ENCODE measurements around the gene SERPINE2. TPM values are rescaled to one million over a fixed set of nuclear protein-coding genes. Genes with fewer than 3 reads are reported as not detected.

The SERPINE2 gene
- polyA plus RNA-seq, 3 donors from 2014 or later, result 17.9 to 20.3 (median 18.7) TPM

DNA sequence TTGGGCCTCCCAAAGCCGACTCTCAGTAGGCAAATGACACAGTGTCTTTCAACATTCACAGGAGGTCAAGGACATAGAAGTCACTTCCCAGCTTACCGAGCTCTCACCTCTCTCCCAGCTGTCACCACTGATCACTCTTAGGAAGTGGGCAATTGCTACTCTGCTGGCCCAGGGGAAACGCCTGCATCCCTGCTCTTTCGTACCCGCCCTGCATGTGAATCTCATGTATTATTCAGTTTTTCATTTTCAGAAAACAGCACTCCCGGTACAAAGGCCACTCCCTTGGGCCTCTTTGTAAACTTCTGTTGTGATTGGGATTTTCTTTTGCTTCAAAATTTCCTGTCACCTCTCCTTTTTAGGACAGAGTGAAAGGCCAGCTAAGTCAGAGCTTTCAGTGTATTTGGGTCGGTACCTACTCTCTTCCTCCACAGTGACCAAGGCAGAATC is 66.4 kb downstream of the SERPINE2 start:
- Mint-ChIP-seq H3K27me3 (ENCODE audit: low read depth in 3 of 3) (no peaks in the 10 kb centered on the region), H3K4me3 (no peak overlapping the region), H3K27ac (no peak overlapping the region), H3K4me1 (peaks cover 0 to 10% of the 10 kb centered on the region in 2 donors), H3K36me3 (peaks cover 8 to 22% (median 18%) of the 10 kb centered on the region in 3 donors), H3K9me3 (no peaks in the 10 kb centered on the region)
- DNase-seq, result no peak

DNA sequence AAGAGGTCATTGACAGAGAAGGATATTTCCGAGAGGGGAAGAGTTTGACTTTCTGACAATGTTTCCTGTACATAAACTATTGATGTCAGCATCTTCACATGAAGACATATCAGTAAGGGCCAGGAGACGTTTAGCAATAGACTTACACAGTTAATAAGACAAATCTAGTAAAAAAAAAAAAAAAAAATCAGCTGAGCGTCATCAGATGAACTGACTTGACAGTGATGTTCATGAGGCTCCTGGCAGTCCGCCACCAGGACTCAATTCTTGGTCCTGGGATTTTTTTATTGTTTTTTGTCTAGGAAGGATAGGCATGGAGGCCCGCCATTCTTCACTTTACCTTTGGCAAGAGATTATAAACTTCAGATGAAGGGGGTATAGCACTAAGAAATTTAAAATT is 67.4 kb downstream of the SERPINE2 start:
- no peak for DNase-seq
- H3K4me1 Mint-ChIP-seq, result peaks cover 0 to 10% of the 10 kb centered on the region in 2 donors

DNA sequence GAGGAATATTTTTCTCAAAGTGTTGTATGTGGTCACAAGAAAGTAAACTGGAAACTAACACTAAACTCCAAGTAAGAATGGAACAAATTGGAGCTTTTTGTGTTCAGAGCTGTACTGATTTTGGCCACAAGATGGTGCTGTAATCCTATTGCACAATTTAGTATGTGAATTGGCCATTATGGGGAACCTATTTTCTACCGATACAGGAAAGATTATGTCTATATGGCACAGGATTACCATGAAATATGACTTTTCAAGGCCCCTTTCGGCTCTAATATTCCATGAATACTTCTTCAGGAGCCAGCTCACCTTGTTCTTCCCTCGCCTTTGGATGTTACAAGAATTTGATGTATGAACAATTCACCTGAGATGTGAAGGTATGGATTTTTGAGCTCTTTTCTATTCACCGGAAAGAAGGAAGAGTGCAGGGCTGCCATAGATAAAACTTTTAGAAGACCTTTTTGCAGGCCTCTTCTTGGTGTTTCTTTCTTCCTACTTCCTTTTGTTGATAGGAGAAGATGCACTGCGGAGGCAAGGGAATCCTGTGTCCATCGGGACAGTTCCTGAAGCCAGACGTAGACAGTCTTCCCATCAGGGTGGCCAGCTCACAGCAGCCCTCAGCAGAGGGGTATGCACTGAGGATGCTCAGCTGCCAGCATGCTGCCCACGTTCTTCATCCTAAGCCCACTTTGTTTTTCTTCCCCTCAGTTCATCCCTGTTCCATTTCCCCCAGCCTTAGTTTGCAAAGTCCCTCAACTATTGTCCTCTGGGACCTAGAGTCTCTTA is 68.5 kb downstream of the SERPINE2 start:
- peaks cover 8 to 27% (median 27%) of the 10 kb centered on the region in 3 donors for H3K36me3 Mint-ChIP-seq
- no peaks in the 10 kb centered on the region for H3K9me3 Mint-ChIP-seq
- no peaks in the 10 kb centered on the region for H3K27me3 Mint-ChIP-seq (ENCODE audit: low read depth in 3 of 3)
- peaks cover 0 to 10% of the 10 kb centered on the region in 2 donors for H3K4me1 Mint-ChIP-seq
- peak; percentile 39 to 52 (median 46) for DNase-seq
- no peak overlapping the region for H3K4me3 Mint-ChIP-seq
- H3K27ac Mint-ChIP-seq, result no peak overlapping the region

More for the DNA sequence above, 67.4 kb downstream of the SERPINE2 start:
- Mint-ChIP-seq H3K9me3 (no peaks in the 10 kb centered on the region), H3K27ac (no peak overlapping the region), H3K36me3 (peaks cover 8 to 23% (median 23%) of the 10 kb centered on the region in 3 donors), H3K27me3 (ENCODE audit: low read depth in 3 of 3) (no peaks in the 10 kb centered on the region), H3K4me3 (no peak overlapping the region)

DNA sequence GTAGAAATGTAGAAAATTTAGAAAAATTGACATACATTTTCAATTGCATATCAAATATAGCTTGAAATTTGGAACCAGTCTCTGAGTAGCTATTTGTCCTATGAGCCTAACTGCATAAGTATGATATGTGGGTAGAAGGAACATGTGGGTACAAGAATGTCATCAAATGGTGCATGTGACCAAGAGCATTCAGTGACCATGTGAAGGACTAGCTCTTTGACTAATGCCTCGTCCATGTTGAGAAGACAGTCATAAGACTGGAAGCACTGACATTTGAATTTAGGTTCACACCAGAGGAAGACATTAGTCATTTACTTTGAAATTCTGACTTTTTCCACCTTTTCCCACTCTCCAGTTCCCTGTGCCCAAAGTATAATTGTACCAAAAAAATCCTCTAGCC is 69.2 kb downstream of the SERPINE2 start:
- Mint-ChIP-seq H3K9me3 (no peaks in the 10 kb centered on the region), H3K4me1 (peaks cover 0 to 10% of the 10 kb centered on the region in 2 donors), H3K36me3 (peaks cover 8 to 27% (median 27%) of the 10 kb centered on the region in 3 donors), H3K27me3 (ENCODE audit: low read depth in 3 of 3) (no peaks in the 10 kb centered on the region), H3K4me3 (no peak overlapping the region), H3K27ac (no peak overlapping the region)
- no peak for DNase-seq

DNA sequence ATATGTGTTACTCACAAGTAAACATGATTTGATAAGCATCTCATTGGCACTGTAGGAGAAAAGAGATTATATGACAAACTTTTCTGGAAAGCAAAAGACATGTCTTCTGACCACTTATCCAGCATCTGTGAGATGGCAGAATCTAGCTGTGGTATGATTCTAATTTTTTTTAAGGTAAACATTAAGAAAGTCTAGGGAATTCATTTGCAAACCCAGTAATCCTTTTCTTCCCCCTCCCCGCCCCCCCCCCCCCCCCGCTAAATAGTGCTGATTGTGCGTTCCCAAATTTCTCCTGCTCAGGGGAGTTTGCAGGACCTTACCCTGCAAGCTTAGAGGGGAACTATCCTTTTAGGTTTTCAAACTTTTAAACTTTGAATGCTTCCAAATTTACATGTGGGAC is 69.8 kb downstream of the SERPINE2 start:
- DNase-seq, result no peak
- Mint-ChIP-seq H3K4me3 (no peak overlapping the region), H3K27me3 (ENCODE audit: low read depth in 3 of 3) (no peaks in the 10 kb centered on the region), H3K9me3 (no peaks in the 10 kb centered on the region), H3K4me1 (peaks cover 0 to 14% of the 10 kb centered on the region in 2 donors), H3K27ac (no peak overlapping the region), H3K36me3 (peaks cover 8 to 27% (median 26%) of the 10 kb centered on the region in 3 donors)

DNA sequence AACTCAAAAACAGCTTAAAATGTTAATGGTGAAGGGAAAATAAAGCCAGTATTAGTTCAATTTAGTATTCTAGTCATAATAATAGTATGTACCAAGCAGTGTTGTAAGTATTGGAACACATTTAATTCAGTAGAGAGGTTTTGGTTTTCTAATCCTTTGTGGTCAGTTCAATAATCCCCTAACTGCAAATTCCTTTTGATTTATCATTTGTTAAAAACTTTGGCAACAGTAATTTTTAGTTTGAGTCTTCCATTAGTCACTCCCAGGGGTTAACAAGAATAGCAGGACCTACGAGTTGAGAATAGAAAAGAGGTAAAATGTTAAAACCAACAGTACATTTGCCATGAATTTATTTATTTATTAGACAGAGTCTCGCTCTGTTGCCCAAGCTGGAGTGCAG is 71.1 kb downstream of the SERPINE2 start:
- Mint-ChIP-seq H3K27me3 (ENCODE audit: low read depth in 3 of 3) (no peaks in the 10 kb centered on the region), H3K4me1 (peaks cover 4 to 26% of the 10 kb centered on the region in 2 donors), H3K4me3 (no peak overlapping the region), H3K27ac (no peak overlapping the region), H3K9me3 (no peaks in the 10 kb centered on the region), H3K36me3 (peaks cover 8 to 32% (median 30%) of the 10 kb centered on the region in 3 donors)
- no peak for DNase-seq

DNA sequence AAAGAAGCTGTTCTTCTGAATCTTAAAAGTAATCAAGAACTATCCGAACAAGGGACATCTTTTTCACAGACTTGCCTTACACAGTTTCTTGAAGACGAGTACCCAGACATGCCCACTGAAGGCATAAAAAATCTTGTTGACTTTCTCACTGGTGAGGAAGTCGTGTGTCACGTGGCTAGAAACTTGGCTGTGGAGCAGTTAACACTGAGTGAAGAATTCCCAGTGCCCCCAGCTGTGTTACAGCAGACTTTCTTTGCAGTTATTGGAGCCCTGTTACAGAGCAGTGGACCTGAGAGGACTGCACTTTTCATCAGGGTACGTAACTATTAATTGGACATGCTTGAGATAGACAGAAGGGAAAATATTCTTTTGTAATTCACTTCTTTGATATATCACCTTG is 79.4 kb downstream of the SERPINE2 start:
- Mint-ChIP-seq H3K9me3 (no peaks in the 10 kb centered on the region), H3K36me3 (peaks cover 6 to 12% (median 11%) of the 10 kb centered on the region in 3 donors), H3K27ac (peak overlapping the region in 1 of 6 donors; percentile 20), H3K27me3 (ENCODE audit: low read depth in 3 of 3) (peaks cover 6 to 18% (median 10%) of the 10 kb centered on the region in 3 donors), H3K4me3 (peak overlapping the region in 4 of 5 donors; percentile 13 to 45 (median 28)), H3K4me1 (peaks cover 63 to 82% of the 10 kb centered on the region in 2 donors)
- DNase-seq, result no peak

DNA sequence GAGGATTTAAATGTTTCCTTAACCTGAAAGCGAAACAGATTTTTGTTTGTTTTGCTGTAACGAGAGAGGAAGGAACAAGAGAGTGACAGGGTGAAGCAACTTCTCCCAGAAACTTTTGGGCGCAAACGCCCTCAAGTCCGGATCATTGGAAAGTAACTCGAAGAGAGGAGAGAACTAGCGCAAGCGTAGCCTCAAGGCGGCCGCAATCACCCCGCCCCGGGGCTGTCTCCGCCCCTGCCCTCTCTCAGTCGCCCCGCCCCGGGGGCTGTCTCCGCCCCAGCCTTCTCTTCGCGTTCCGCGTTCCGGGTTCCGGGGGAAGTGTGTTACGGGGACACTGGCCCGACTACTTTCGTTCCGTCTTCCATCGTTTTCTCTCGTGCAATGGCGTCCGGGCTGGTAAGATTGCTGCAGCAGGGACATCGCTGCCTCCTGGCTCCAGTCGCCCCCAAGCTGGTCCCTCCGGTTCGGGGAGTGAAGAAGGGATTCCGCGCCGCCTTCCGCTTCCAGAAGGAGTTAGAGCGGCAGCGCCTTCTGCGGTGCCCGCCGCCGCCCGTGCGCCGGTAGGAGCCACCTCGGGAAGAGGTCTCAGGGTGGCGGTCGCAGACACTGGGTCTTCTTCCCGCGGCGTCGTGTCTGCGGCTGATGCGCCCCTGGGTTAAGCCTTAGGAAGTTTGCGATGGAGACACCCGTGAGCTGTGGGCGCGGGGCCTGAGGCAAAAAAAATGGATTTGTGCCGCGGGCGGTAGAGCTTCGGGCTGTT is 81.8 kb downstream of the SERPINE2 start, which contains the start of gene MRPL44:
TSS of gene MRPL44 (plus strand) at position 372 of the 760 bp plus-strand sequence. CDS start at position 382, 10 bp downstream.
- peak; percentile 95 to 96 (median 96) for DNase-seq
- Mint-ChIP-seq H3K36me3 (peaks cover 0 to 12% (median 6%) of the 10 kb centered on the region in 3 donors), H3K4me1 (peaks cover 58 to 64% of the 10 kb centered on the region in 2 donors), H3K4me3 (peak within 1 kb of the TSS; percentile 94 to 99 (median 94)), H3K9me3 (no peaks in the 10 kb centered on the region), H3K27me3 (ENCODE audit: low read depth in 3 of 3) (peaks cover 6 to 19% (median 10%) of the 10 kb centered on the region in 3 donors), H3K27ac (peak within 1 kb of the TSS; percentile 74 to 96 (median 92))

DNA sequence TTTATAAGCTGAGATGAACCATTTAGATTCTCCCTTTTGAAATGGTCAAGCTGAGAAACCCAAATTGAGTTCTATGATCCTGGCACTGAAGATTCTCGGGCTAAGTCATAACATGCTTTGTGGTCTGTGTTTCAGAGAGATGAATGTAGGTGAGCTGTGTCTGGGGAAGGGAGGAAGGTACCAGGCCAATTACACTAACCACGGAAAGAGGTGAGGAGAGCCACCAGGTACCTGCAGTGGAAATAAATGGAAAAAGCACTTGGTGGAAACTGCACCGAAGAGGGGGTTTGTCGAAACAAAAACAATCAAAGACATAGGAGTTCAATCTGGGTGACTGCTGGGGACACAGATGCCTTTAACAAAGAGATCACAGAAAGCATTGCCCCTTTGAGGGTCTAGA is 82.8 kb downstream of the SERPINE2 start:
- Mint-ChIP-seq H3K27ac (peak overlapping the region; percentile 45 to 96 (median 82)), H3K27me3 (ENCODE audit: low read depth in 3 of 3) (peaks cover 6 to 19% (median 10%) of the 10 kb centered on the region in 3 donors), H3K9me3 (no peaks in the 10 kb centered on the region), H3K36me3 (peaks cover 0 to 10% (median 6%) of the 10 kb centered on the region in 3 donors), H3K4me1 (peaks cover 48 to 54% of the 10 kb centered on the region in 2 donors), H3K4me3 (peak overlapping the region; percentile 27 to 97 (median 72))
- no peak for DNase-seq

DNA sequence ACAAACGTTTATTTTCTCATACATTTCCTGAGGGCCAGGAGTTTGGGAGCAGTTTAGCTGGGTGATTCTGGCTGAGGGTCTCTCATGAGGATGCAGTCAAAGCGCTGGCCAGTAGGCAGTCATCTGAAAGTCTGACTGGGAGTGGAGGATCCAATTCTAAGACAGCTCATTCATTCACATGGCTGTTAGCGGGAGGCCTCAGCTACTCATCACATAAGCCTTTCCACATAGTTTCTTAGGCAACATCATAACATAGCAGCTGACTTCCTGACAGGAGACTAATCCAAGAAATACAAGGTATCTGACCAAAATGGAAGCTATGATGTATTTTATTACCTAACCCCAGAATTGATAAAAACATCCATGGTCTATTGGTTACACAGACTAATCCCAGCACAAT is 84.7 kb downstream of the SERPINE2 start:
- no peaks in the 10 kb centered on the region for H3K36me3 Mint-ChIP-seq
- H3K4me3 Mint-ChIP-seq, result no peak overlapping the region
- DNase-seq, result no peak
- no peak overlapping the region for H3K27ac Mint-ChIP-seq
- H3K4me1 Mint-ChIP-seq, result peaks cover 29 to 35% of the 10 kb centered on the region in 2 donors
- peaks cover 6 to 19% (median 10%) of the 10 kb centered on the region in 3 donors for H3K27me3 Mint-ChIP-seq (ENCODE audit: low read depth in 3 of 3)
- H3K9me3 Mint-ChIP-seq, result no peaks in the 10 kb centered on the region

DNA sequence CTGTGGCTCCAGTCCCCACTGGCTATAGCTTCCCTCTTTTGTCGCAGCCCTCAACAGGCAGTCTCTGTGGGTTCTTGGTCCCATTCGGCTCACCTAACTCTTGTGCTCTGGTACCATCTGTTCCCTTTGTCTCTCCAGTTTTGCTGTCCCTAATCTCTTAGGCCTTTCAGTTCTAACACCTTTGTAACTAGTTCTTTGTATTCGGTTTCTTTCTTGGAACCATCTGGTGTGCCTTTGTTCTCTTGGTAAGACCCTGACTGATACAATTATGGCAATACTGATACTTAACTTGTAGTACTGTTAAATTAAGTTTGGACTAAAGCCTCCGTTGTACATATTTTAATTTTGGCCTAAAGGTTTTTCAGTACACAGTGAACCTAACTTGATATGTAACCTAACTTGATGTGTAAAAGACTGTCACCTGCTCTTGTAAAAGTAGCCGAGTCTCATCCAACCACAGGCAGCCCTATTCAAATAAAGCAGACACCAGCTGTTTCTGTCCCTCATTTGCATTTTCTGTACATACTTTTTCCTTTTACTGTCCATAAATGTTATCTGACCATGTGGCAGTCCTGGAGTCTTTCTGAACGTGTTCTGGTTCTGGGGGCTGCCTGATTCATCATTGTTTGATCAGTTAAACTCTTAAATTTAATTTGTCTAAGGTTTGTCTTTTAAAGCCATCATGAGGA is 86.7 kb downstream of the SERPINE2 start:
- DNase-seq, result no peak
- Mint-ChIP-seq H3K4me1 (peaks cover 10 to 15% of the 10 kb centered on the region in 2 donors), H3K4me3 (no peak overlapping the region), H3K27me3 (ENCODE audit: low read depth in 3 of 3) (peaks cover 8 to 15% (median 10%) of the 10 kb centered on the region in 3 donors), H3K27ac (no peak overlapping the region), H3K36me3 (no peaks in the 10 kb centered on the region), H3K9me3 (no peaks in the 10 kb centered on the region)

DNA sequence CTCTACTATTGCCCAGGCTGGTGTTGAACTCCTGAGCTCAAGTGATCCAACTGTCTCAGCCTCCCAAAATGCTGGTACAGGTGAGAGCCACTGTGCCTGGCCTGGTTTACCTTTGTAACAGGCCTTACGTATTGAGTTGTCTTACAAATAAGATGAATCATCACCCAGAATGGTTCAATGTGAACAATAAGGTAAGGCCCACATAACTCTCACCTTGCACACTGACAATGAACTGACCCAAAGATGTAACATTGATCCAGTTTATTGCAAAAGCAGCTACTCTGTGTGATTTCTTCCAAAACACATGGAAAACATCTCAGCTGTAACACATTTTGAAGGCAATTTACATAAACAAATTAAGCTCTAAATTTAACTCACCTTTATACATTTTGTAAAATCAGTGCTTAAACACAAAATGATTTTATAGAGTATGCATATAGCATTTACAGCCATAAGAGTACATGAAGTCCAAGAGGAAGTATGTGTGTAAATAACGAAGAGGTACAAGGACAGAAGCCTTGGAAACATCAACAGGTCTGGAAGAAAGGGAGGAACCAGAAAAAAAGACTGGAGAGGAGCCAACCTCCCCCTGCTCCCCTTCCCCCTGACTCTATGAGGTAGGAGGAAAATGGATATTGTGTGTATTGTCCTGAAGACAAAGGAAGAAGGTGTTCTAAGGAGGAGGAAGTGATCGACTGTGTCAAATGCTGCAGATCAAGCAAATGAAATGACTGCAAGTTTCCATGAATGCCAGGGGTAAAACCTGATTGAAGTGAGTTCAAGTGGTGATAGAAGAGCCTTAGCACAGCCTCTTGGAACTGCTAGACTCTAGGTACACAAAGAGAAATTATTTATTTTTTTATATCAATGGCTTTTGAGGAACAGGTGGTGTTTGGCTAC is 88.4 kb downstream of the SERPINE2 start:
- H3K4me1 Mint-ChIP-seq, result peaks cover 8 to 9% of the 10 kb centered on the region in 2 donors
- peaks cover 0 to 4% (median 2%) of the 10 kb centered on the region in 3 donors for H3K27me3 Mint-ChIP-seq (ENCODE audit: low read depth in 3 of 3)
- DNase-seq, result no peak
- no peak overlapping the region for H3K4me3 Mint-ChIP-seq
- H3K9me3 Mint-ChIP-seq, result no peaks in the 10 kb centered on the region
- H3K27ac Mint-ChIP-seq, result peak overlapping the region in 1 of 6 donors; percentile 11
- no peaks in the 10 kb centered on the region for H3K36me3 Mint-ChIP-seq
